GM12872 (cell line): ENCODE data around the gene ADAM33.

Experiments used
- TF ChIP-seq, protein P1 (sequence below): IDR thresholded peaks from 3 replicates; pipeline ENCODE4 v1.5.1; 2011; ENCODE audit warnings: low read depth, mild to moderate bottlenecking, low read length, moderate library complexity; ENCODE audit not compliant: insufficient read depth

Gene ADAM33

DNA sequence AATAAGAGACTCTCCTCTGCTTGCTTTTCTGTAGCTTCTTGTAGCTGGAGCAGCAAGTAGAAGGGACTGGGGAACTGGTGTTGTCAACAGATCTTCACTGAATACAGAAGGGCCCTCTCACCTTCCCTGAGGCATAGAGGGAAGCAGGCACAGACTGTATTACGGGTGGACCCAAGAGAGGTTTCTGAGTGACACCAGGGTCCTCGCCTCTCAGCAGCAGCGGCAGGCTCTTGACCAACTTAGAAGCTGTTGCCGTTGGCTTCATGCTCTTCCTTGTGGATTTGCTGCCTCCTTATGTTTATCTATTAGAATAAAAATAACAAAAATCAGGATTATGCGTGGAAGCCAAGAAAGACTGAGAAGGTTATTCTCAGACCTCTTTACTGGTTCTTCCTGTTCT lies 50.3 kb downstream of the ADAM33 start:
- TF ChIP-seq, protein P1, sequence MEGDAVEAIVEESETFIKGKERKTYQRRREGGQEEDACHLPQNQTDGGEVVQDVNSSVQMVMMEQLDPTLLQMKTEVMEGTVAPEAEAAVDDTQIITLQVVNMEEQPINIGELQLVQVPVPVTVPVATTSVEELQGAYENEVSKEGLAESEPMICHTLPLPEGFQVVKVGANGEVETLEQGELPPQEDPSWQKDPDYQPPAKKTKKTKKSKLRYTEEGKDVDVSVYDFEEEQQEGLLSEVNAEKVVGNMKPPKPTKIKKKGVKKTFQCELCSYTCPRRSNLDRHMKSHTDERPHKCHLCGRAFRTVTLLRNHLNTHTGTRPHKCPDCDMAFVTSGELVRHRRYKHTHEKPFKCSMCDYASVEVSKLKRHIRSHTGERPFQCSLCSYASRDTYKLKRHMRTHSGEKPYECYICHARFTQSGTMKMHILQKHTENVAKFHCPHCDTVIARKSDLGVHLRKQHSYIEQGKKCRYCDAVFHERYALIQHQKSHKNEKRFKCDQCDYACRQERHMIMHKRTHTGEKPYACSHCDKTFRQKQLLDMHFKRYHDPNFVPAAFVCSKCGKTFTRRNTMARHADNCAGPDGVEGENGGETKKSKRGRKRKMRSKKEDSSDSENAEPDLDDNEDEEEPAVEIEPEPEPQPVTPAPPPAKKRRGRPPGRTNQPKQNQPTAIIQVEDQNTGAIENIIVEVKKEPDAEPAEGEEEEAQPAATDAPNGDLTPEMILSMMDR, result no peak

DNA sequence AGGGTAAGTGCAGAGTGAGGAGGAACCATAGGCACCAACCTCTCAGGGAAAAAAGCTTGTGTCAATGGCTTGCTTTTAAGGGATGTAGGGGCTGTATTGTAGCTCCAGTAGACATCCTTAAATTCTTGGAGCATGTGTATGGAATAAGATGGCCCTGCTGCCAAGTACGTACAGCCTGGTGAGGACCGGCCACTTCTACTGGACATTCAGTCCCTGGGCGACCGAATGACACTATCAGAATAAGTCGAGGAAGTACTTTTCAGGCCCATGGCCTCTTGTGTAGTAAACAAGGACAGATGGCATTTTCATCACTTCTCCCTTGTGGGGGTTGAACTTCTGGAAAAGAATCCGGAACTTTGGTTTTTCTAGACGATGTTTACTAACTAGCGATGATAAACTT lies 51.4 kb downstream of the ADAM33 start:
- TF ChIP-seq, protein P1, result no peak

DNA sequence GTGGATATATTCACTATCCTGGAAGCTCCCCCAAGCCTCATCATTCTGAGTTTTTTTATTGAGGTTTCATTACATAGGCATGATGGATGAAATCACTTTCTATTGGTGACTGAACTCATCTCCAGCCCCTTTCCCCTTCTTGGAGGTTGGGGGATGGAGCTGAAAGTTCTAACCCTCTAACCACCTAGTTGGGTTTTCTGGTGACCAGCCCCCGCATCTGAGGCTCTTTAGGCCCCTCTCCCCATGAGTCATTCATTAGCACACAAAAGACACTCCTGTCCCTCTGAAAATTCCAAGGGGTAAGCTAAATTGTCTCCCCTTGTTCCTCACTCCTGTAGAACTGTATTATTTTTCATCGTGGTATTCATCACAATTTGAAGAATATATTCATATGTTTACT lies 51.9 kb downstream of the ADAM33 start:
- TF ChIP-seq, protein P1, result no peak

DNA sequence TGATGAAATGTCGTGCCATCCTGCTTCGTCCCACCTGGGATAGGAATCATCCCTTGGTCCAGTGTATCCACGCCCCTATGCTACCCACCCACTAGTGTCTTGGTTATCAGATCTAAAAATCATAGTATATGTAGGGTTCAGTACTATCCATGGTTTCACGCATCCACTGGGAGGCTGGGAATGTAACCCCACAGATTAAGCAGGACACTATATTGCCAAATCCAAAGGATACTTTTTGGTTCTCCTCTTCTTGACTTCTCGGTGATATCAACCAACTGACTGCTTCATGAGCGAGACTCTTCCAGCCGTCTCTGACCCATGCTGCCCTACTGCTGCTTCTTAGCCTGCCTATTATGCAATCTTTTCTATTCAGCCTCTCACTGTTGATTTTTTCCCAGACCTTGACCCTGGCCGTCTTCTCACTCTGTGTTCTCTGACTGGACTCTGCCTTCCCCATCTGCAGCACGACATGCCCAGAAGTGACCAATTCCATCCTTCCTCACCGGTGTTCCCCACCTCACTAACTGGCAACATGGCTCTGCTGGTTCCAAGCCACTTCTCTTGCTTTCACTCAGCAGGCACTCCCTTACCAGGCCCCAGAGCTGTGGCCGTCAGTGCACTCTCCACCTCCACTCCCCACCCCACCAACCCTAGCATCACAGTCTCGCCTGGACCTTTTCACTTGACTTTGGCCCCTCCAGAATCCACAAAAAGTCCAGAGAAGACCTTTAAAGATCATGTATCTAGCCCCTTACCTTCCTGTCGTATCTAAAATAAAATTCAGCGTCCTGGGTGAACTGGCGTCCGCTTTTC lies 53.1 kb downstream of the ADAM33 start:
- TF ChIP-seq, protein P1, result no peak

DNA sequence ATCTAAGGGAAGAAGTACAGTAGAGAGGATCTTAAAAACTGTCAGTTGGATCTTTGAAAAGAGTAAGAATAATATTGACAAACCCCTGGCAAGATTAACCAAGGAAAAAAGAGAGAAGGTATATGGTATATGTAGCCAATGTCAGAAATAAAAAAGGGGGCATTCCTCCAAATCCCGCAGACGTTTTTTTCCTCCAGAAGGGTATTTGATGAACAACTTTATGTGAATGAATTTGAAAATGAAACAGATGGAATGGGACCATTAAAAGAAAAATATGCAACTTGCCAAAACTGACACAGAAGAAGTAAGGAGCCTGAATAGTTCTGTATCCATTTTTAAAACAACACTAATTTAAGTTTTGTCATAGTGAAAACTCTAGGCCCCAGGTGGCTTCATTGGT lies 54.3 kb downstream of the ADAM33 start:
- TF ChIP-seq, protein P1, result no peak

DNA sequence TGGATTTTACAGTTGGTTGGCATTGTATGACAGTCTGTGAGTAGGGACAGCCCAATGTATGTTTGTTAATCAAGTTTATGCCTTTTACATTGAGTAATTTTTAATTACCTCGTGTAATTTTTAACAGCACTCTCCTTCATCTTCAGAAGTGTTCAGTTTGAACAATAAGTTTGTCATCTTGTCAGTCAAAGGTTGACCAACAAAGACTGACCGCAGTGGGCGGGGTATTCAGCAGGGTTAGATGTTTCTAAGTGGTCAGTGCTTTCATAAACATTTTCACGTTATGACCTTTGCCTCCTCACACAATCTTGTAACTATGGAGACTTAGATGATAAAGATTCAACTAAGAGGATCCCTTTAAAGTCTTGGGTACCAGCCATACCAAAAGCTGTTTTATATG lies 59.4 kb downstream of the ADAM33 start:
- TF ChIP-seq, protein P1, result no peak

DNA sequence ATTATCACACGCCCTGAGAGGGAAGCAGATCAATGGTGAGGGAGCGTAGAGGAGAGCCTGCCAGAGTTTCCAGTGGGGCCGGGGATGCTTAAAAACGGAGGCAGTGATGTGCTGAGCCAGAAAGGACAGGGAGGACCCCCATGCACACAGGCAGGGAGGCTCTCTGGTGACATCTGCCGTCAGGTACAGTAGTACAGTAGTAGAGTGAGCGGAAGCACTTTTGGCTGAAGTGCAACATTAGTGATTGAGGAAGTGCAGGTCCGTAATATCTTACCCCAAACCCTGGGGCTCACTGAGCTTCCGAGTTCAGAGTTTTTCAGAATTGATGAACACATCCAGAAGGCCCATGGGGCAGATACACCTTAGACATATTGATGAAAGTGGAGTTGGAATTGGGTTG lies 60.7 kb downstream of the ADAM33 start:
- TF ChIP-seq, protein P1, result no peak
